ENCODE results near the gene QRSL1. TPM values are rescaled to one million over a fixed set of nuclear protein-coding genes. Genes with fewer than 3 reads are reported as not detected.

Gene QRSL1
- total and polyA plus RNA-seq, 12 donors: 8.1 to 20.0 (median 14.5) TPM

- peaks cover 0 to 33% (median 0%) of the 10 kb centered on the region in 9 donors for H3K4me1 ChIP-seq
- H3K4me3 ChIP-seq: no peak overlapping the region
- no peaks in the 10 kb centered on the region for H3K9me3 ChIP-seq
- intact Hi-C loops (cut with DNase I): no loop called here
- peaks cover 0 to 30% (median 13%) of the 10 kb centered on the region in 9 donors for H3K36me3 ChIP-seq
- WGBS, 2 donors: 74 to 77% methylated on average over 6 of the region's 6 CpGs
- H3K27me3 ChIP-seq: no peaks in the 10 kb centered on the region
- TF ChIP-seq CTCF (IDR thresholded peaks at IDR 0.05): no peak
- ATAC-seq: no peak
- peak overlapping the region in 1 of 10 donors; percentile 59 for H3K27ac ChIP-seq
- DNase-seq: no peak
Measured at GRCh38 chr6:106637717-106638341, 8.5 kb downstream of the QRSL1 start.

GRCh38 chr6:106639812-106640211, 10.4 kb downstream of the QRSL1 start:
- Histone ChIP-seq H3K4me1 (peaks cover 0 to 33% (median 0%) of the 10 kb centered on the region in 9 donors), H3K4me3 (no peak overlapping the region), H3K27ac (no peak overlapping the region), H3K36me3 (peaks cover 0 to 50% (median 27%) of the 10 kb centered on the region in 9 donors), H3K9me3 (no peaks in the 10 kb centered on the region), H3K27me3 (no peaks in the 10 kb centered on the region)
- 85 to 87% methylated on average over 4 of the region's 4 CpGs for WGBS, 2 donors
- DNase-seq (no peak), ATAC-seq (no peak)
- TF ChIP-seq CTCF (IDR thresholded peaks at IDR 0.05): no peak
- intact Hi-C loops (cut with DNase I): no loop called here

GRCh38 chr6:106642476-106642875, 13.1 kb downstream of the QRSL1 start:
- DNase-seq (no peak), ATAC-seq (no peak)
- no peaks in the 10 kb centered on the region for H3K9me3 ChIP-seq
- no peak overlapping the region for H3K27ac ChIP-seq
- peaks cover 0 to 21% (median 0%) of the 10 kb centered on the region in 9 donors for H3K4me1 ChIP-seq
- intact Hi-C loops (cut with DNase I): no loop called here
- 83 to 94% methylated on average over 4 of the region's 4 CpGs for WGBS, 2 donors
- no peak for TF ChIP-seq CTCF (IDR thresholded peaks at IDR 0.05)
- peaks cover 0 to 71% (median 35%) of the 10 kb centered on the region in 9 donors for H3K36me3 ChIP-seq
- no peaks in the 10 kb centered on the region for H3K27me3 ChIP-seq
- H3K4me3 ChIP-seq: no peak overlapping the region

GRCh38 chr6:106643061-106643460, 13.7 kb downstream of the QRSL1 start:
- Histone ChIP-seq H3K27ac (no peak overlapping the region), H3K9me3 (no peaks in the 10 kb centered on the region), H3K36me3 (peaks cover 0 to 75% (median 35%) of the 10 kb centered on the region in 9 donors), H3K4me3 (no peak overlapping the region), H3K27me3 (no peaks in the 10 kb centered on the region), H3K4me1 (peaks cover 0 to 15% (median 0%) of the 10 kb centered on the region in 9 donors)
- WGBS, 2 donors: 97 to 98% methylated on average over 2 of the region's 2 CpGs
- TF ChIP-seq CTCF (IDR thresholded peaks at IDR 0.05): no peak
- DNase-seq: no peak
- no peak for ATAC-seq
- intact Hi-C loops (cut with DNase I): no loop called here

Measured in heart right ventricle (tissue), 16 donors.